ENCODE measurements around the gene GJA10.
"Not testable (repeated sequence)": the region's sequence is repeated elsewhere in the genome, so short reads cannot be mapped to it uniquely, and the experiment has no call there.

The GJA10 gene

GRCh38 chr6:89894169-89894568 lies at the start of gene GJA10:
GJA10 (plus strand) TSS chr6:89894469; CDS start chr6:89894469, 0 bp downstream.
- DNase-seq: no peak

DNA sequence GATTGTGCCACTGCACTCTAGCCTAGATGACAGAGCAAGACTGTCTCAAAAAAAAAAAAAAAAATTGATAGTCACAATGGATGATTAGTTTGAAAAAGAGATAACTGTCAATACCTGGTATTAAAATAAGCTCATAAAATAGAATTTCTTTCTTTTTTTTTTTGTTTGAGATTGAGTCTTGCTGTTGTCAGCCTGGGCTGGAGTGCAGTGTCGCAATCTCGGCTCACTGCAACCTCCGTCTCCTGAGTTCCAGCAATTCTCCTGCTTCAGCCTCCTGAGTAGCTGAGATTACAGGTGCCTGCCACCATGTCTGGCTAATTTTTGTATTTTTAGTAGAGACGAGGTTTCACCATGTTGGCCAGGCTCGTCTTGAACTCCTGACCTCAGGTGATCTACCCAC lies 46.8 kb upstream of the GJA10 start:
- DNase-seq: not testable (repeated sequence)

DNA sequence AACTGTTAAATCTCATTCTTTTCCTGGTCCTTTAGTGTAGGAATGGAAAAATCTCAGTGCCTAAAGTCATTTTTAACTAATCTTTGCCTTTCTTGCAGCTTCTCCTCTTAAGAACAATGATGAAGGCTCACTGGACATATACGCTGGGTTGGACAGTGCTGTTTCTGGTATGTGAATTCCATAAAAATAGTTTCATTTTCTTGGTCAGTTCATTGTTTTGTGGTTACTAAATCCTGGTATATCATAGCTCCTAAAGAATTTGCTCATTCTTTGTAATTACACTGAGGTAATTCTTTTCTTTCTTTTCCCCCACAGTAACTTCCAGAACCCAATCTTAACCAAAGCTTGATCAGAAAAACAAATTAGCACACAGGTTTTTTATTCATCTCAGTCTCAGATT lies 41.2 kb upstream of the GJA10 start:
- no peak for DNase-seq

DNA sequence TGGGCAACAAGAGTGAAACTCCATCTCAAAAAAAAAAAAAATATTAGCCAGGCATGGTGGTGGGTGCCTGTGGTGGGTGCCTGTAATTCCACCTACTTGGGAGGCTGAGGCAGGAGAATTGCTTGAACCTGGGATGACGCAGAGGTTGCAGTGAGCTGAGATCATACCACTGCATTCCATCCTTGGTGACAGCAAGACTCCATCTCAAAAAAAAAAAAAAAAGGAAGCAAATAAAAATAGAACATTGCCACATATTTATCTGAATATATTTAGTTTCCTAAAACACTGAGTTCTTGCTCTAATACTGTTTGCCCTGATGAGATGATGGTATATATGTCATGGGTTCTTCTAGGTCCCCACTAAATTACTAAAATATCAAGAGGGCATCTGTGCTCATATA lies 36.2 kb upstream of the GJA10 start:
- no peak for DNase-seq

DNA sequence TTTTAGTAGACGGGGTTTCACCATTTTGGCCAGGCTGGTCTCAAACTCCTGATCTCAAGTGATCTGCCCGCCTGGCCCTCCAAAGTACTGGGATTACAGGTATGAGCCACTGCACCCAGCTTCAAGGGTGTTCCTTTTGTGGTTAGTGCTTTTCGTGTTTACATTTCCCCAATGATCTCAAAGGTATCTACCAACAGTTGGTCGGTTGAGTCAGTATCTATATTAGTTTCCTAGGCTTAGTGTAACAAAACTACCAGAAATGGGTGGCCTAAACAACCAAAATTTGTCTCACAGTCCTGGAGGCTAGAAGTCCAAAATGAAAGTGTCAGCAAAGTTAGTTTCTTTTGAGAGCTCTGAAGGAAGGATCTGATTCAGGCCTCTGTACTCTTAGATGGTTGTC lies 34.5 kb upstream of the GJA10 start:
- DNase-seq: no peak

GRCh38 chr6:89862273-89862672 lies 32.0 kb upstream of the GJA10 start:
- no peak for DNase-seq

- DNase-seq: no peak
Observed at GRCh38 chr6:89862698-89863097, 31.6 kb upstream of the GJA10 start.

- DNase-seq: no peak
Observed at GRCh38 chr6:89866024-89866678, 28.1 kb upstream of the GJA10 start.

GRCh38 chr6:89873721-89874120 lies 20.5 kb upstream of the GJA10 start:
- no peak for DNase-seq

DNA sequence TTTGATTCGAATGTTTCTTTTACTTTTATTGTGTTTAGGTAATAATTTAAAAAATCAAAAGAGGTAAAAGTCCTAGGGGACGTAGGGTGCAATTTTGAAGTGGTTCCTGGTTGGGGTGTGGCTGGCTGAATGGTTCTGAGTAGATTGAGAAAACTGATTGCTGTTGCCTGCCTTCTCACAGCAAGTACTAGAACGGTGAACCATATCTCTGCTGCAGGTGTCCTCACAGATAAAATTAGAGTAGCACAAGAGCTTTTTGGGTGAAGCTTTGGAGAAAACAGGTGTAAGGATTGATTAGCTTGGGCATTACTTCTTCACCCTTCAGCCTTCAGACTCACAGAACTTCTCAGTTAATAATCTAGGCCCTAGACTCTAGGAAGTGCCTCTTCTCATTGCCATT lies 19.8 kb upstream of the GJA10 start:
- no peak for DNase-seq

- no peak for DNase-seq
Observed at GRCh38 chr6:89886378-89887120, 7.7 kb upstream of the GJA10 start.

DNA sequence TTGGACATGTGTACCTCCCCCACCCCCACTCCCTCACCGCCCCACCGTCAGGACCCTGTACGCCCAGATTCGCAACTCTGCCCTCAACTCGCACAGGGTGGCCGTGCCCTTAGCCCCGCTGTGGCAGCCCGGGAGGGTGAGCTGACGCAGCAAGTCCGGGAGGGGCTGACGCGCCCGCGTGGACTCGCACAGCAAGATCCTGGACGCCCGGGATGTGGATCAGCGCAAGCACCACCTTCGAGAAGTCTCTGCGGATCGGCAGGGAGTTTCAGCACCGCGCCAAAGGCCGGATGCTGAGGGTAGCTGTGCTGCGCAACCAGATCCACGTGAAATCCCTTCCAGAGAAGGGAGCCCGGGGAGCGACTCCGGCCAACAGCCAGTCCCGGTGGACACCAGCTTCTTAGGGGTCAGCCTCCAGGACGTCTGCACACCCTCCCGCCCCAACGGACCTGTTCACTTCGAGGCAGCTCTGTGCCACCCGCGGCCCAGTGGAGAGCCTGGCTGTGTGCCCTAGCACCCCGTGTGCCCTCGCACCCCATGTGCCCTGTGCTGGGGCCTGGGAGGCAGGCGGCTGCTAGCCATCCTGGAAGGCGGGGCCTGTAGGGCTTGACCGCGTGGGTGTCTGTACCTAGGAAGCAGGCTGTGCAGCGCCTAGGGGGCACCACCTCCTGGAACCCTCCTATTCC lies 6.7 kb upstream of the GJA10 start:
- no peak for DNase-seq

DNA sequence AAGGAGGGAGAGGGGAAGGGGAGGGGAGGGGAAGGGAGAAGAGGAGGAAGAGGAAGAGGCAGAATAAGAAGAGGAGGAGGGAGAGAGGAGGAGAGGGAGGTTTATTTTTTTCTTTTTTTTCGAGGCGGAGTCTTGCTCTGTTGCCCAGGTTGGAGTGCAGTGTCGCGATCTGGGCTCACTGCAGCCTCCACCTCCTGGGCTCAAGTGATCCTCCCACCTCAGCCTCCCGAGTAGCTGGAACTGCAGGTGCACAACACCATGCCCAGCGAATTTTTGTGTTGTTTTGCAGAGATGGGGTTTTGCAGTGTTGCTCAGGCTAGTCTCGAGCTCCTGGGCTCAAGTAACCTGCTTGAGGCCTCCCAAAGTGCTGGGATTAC lies 6.1 kb upstream of the GJA10 start:
- DNase-seq: no peak

- no peak for DNase-seq
Observed at GRCh38 chr6:89888871-89889270, 5.4 kb upstream of the GJA10 start.

- DNase-seq: not testable (repeated sequence)
Observed at GRCh38 chr6:89890845-89891528, 3.3 kb upstream of the GJA10 start.

DNA sequence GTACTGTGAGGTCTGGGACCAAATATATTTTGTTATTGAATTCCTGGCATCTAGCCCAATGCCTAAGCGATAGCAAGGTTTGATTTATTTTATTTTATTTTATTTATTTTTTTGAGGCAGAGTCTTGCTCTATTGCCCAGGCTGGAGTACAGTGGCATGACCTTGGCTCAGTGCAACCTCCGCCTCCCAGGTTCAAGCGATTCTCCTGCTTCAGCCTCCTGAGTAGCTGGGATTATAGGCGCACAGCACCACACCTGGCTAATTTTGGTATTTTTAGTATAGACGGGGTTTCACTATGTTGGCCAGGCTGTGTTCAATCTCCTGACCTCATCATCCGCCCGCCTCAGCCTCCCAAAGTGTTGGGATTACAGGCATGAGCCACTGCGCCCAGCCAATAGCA lies 1.7 kb upstream of the GJA10 start:
- DNase-seq: not testable (repeated sequence)

- DNase-seq: no peak
Observed at GRCh38 chr6:89895276-89895874, 1.1 kb downstream of the GJA10 start.

DNA sequence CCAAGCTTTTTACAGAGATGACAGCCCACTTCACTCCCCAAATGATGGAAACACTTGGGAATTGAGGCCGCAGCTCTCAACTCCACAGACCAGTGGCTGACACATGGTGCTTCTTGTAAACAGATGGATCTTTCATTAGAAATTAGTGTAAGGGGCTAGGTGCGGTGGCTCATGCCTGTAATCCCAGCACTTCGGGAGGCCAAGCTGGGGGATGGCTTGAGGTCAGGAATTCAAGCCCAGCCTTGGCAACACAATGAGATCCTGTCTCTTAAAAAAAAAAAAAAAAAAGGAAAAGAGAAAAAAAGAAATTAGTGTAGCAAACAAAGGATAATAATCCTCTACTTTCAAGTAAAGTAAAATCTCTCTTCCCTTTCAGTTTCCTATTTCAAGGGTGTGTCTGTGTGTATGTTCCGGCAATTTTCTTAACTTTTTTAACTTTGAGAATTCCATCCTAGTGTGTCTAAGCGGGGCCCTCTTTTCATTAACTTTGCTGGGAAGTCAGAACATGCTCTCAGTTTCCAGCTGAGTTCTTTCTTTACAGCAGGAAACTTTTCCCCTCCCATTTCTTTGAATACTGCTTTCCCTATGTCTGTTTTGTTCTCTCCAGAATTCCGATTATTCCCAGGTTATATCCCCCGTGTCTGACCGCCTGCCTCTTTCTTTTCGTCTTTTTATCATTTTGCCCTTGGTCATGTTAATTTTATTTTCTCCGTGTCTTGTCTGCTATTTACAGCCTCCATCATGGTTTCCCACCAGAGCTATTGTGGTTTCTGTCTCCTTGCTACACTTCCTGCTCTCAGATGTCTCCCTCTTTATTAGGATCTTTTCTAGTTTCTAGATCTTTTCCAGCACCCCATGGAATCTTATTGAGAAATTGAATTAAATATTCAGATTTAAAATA lies 16.0 kb downstream of the GJA10 start:
- not testable (repeated sequence) for DNase-seq

DNA sequence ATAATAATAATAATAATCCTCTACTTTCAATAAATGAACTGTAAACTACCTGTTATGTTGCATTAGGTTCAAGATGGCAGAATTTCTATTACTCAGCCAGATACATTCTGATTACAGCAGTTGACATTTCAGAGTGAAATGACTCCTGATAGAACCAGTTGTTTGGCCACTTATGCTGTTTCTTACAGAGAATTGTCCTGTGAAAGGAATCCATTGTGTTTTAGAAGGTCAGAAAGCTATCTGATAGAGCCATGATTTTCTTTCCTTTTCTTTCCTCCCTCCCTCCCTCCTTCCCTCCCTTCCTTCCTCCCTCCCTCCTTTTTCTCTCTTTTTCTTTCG lies 16.6 kb downstream of the GJA10 start:
- no peak for DNase-seq

DNA sequence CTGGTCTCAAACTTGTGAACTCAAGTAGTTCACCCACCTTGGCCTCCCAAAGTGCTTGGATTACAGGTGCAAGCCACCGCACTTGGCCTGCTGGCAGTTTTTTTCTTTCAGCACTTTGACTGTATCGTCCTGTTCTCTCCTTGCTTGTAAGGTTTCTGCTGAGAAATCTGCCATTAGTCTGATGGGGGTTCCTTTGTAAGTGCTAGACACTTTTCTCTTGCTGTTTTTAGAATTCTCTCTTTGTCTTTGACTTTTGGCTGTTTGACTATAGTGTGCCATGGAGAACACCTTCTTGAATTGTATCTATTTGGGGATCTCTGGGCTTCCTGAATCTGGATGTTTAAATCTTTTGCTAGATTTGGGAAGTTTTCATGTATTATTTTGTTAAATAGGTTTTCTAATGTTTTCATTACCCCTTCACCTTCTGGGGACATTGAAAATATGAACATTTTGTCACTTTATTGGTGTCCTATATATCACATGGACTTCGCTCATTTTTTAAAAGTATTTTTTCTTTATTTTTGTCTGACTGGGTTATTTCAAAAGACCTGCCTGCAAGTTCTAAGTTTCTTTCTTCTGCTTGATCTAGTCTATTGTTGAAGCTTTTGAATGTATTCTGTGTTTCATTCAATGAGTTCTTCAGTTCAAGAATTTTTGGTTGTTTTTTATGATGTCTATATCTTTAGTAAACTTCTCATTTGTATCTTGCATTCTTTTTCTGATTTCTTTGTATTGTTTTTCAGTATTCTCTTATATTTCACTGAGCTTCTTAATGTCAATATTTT lies 22.1 kb downstream of the GJA10 start:
- no peak for DNase-seq

- no peak for DNase-seq
Observed at GRCh38 chr6:89917216-89917615, 22.9 kb downstream of the GJA10 start.

Measured in activated naive CD4-positive, alpha-beta T cell (primary cell).